ENCODE data around the gene KIF24.
"Not testable (repeated sequence)": the region's sequence is repeated elsewhere in the genome, so short reads cannot be mapped to it uniquely, and the experiment has no call there.

Gene KIF24

DNA sequence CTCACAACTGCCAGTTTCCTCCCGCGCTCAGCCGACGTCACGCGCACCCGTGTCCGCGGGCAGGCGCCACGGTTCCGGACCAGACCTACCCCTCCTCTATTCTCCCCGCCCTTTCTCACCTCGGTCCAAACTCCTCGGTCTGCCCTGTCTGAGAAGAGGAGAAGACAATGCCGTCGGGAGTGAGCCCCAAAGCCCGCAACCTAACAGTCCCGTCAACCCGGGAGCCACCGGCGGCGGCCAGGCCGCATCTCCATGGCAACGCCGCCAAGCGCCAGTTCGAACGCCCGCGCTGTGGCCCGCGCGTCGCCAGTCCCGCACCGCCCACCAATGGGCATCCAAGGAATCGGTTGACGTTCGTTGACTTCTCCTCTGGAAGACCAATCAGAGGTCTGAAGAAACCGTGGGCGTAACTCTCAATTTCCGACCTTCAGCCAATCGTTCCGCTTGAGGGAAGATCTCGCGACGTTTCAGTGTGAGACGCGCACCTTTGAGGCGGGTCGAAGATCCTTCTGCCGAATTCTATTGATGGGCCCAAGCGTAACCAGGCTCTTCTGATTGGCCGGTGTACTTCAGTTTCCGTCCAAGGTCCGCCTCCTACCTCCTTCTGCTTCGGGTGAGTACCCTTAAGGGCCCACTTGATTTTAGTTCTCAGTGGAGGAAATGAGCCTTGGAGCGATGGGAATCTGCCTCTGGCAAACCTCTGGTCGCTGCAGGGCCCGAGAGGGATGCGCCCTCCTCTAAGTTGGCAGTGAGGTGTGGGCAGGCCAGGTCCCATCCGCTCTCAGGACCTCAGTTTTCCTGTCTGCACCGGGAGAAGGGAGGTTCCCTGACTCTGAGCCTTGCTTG is at the start of gene KIF24, which contains the start of gene NUDT2:
KIF24 (minus strand) TSS at position 282 of the 846 bp plus-strand sequence. CDS start 17,922 bp downstream, outside the sequence.
NUDT2 (plus strand) TSS at position 583 of the 846 bp plus-strand sequence. CDS start 9,471 bp downstream, outside the sequence.
- peak; percentile 90 to 94 (median 94) for DNase-seq (ENCODE audit: low read depth in 3 of 3)

GRCh38 chr9:34378376-34379060 is 49.5 kb upstream of the KIF24 start:
- no peak for DNase-seq (ENCODE audit: low read depth in 3 of 3)

- DNase-seq (ENCODE audit: low read depth in 3 of 3), result no peak
These were observed 48.3 kb upstream of the KIF24 start for GRCh38 chr9:34377404-34377746.

GRCh38 chr9:34376596-34377403 is 47.7 kb upstream of the KIF24 start, which contains the start of gene MYORG:
MYORG (minus strand) TSS chr9:34376898; CDS start chr9:34372943, 3,955 bp downstream.
- DNase-seq (ENCODE audit: low read depth in 3 of 3), result peak; percentile 90 to 98 (median 92)

GRCh38 chr9:34375901-34376595 is 47.0 kb upstream of the KIF24 start:
- peak in 1 of 3 experiments; percentile 29 for DNase-seq (ENCODE audit: low read depth in 3 of 3)

DNA sequence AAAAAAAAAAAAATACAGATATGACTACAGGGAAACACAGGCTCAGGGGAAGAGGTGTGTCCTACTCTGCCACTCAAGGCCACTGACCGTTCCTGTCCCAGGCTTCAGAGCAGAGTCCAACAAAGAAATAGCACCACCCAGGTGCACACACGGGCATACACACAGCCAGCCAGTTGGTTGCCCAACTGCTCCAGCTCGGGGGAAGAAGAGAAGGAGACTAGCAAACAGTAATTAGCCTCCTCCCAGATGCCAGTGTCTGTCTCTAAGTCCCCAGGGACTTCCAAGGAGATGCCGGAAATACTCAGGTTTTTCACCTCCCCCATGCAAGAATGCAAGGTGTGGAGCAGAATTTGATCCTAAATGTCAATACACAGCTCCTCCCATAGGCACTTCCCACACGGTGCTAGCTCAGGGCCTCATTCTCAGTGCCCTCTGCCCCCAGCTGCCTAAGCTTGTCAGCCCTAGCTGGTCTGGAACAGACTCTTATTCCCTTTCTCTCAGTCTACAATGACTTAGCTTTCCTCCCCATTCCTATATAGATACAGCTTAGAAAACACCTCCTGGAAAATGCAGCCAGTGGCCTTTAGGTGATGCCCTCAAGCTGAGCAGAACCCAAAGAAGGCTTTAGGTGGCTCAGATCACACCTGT is 46.0 kb upstream of the KIF24 start:
- no peak for DNase-seq (ENCODE audit: low read depth in 3 of 3)

GRCh38 chr9:34374339-34374738 is 45.3 kb upstream of the KIF24 start:
- DNase-seq (ENCODE audit: low read depth in 3 of 3), result no peak

- DNase-seq (ENCODE audit: low read depth in 3 of 3), result no peak
These were observed 44.7 kb upstream of the KIF24 start for GRCh38 chr9:34373749-34374148.

DNA sequence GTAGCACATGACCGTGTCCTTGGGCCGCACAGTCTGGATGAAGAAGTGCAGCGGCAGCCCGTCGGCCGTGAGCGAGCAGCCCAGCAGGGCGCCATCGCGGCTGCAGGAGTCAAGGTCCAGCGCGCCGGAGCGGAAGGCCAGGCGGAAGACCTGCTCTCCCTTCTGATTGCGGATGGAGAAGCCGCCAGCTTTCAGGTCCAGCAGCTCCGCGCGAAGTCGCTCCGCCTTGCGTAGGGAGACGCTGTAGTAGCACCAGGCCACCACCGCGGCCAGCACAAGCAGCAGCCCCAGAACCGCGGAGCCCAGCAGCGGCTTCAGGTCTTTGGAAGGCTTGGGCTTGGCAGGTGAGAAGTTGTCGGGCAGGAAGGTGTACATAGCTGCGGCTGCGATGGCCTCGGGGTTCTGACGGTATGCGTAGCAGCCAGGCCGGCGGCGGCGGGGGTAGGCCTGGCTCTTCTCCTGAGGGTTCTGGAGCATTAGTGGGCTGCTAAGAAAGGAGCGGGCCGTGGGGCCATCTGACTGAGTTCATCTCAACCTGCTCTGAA is 43.5 kb upstream of the KIF24 start:
- no peak for DNase-seq (ENCODE audit: low read depth in 3 of 3)

DNA sequence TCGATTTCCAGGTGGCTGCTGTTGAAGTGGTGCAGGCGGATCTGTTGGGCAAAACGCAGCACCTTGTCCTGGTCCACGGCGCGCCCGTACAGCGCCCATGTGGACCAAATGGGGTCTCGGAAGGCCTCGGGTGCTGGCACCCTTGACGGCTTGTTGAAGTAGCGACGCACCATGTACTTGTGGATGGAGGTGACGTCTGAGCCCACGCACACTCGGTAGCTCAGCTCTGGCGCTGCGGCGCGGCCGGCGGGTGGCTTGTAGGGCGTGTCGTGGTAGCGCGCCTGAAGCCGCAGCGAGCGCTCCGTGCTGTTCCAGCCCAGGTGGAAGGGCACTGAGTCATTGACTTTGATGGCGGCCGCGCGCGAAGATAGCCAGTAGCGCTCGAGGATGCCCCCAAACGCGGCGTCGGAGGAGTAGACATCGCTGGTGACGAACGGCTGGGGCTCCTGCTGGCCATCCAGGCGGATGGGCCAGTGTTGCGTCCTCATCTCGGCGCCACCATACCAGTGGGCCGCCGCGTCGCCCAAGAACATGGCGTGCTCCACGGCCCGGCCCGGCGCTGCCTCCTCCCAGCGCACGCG is 42.9 kb upstream of the KIF24 start:
- no peak for DNase-seq (ENCODE audit: low read depth in 3 of 3)

DNA sequence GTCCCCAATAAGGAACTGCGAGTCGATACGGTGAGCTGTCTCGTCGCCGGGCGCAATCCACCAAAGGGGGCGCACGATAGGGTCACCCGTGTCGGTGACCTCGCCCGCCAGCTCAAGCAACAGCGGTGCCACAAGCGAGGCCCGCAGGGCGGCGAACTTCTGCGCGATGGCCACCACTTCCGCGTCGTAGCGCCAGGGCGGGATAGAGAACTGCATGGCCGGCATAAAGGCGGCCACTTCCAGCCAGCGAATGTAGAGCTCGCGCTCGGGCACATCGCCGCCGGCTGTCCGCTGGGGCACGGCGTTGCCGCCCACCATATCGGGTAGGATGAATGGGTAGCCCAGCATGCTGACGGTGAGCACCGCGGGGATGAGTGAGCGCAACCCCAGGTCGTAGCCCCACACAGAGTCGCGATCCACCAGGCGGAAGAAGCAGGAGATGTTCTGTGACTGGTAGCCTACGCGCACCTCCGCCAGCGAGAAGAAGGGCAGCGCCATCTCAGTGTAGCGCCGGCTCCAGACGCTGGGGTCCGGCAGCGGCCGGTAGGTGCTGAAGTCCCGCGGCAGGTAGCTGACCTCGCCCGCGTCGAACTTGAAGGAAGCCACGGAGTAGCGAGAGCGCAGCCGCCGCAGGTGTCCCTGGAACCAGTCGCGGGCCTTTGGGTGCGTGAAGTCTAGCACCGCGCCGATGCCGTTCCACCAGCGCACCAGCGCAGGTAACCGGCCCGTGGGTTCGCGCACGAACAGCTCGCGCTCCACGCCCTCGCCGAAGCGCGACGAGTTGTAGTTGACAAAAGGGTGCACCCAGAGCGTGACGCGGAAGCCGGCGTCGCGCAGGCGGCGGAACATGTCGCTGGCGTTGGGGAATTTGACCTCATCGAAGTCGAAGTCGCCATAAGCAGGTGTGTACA is 42.2 kb upstream of the KIF24 start:
- no peak for DNase-seq (ENCODE audit: low read depth in 3 of 3)

- DNase-seq (ENCODE audit: low read depth in 3 of 3), result no peak
These were observed 41.4 kb upstream of the KIF24 start for GRCh38 chr9:34370335-34370969.

DNA sequence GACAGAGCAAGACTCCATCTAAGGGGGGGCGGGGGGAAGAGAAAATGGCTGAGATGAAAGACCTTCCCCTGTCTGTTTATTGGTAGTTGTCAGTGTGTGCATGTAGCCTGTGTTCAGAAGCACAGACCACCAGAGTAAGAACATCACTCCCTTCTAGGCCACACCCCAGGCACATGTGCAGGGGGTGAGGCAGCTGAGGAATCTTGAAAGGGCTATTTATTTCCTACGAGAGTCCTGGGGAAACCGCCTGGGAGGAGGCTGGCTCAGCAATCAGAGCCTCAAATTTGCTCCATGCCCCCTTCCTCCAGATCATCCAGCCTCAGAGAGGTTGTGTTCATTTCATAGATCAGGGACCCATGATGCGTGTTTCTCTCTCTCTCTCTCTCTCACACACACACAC is 40.6 kb upstream of the KIF24 start:
- no peak for DNase-seq (ENCODE audit: low read depth in 3 of 3)

DNA sequence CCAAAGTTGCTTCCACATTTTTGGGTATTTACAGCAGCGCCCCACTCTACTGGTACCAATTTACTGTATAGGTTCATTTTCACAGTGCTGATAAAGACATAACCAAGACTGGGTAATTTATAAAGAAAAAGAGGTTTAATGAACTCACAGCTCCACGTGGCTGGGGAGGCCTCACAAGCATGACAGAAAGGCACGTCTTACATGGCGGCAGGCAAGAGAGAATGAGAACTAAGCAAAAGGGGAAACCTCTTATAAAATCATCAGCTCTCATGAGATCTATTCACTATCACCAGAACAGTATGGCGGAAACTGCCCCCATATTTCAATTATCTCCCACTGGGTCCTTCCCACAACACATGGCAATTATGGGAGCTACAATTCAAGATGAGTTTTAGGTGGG is 39.7 kb upstream of the KIF24 start:
- not testable (repeated sequence) for DNase-seq (ENCODE audit: low read depth in 3 of 3)

GRCh38 chr9:34367751-34368410 is 38.8 kb upstream of the KIF24 start:
- DNase-seq (ENCODE audit: low read depth in 3 of 3), result not testable (repeated sequence)

GRCh38 chr9:34366365-34366764 is 37.3 kb upstream of the KIF24 start:
- DNase-seq (ENCODE audit: low read depth in 3 of 3), result no peak

GRCh38 chr9:34365282-34365681 is 36.2 kb upstream of the KIF24 start:
- DNase-seq (ENCODE audit: low read depth in 3 of 3), result no peak

Measured in stimulated activated CD4-positive, alpha-beta T cell treated with anti-CD3 and anti-CD28 coated beads, TNF-alpha, amount 100 ng/mL, for 24 hours (primary cell).